A549 (cell line): ENCODE data around the gene CAT.

Source experiments
- CHD4 ChIP-seq: fragments of 200-600 bp; sonication (generic); IDR thresholded peaks from 2 replicates; pipeline ENCODE4 v1.6.1; 2016; ENCODE audit warnings: antibody characterized with exemption, mild to moderate bottlenecking, borderline replicate concordance
- EP300 ChIP-seq, 2 experiments: fragments of >200 bp; sonication (Bioruptor Twin); formaldehyde crosslinking; IDR thresholded peaks; 2 replicates in 1 of 2; 3 replicates in 1 of 2; pipeline ENCODE4 v1.6.1; 2016 to 2017
- JUN ChIP-seq, 2 experiments: fragments of >200 bp; sonication (Bioruptor Twin); formaldehyde crosslinking; IDR thresholded peaks; 2 replicates in 1 of 2; 3 replicates in 1 of 2; pipeline ENCODE4 v1.6.1; 2016 to 2017
- MAFK ChIP-seq: fragments of 450-650 bp; IDR thresholded peaks from 2 replicates; pipeline ENCODE4 v1.6.1; 2014; ENCODE audit not compliant: partially characterized antibody
- NPAS2 ChIP-seq: fragments of 250-450 bp; sonication (Bioruptor Pico); IDR thresholded peaks from 2 replicates; pipeline ENCODE4 v1.8.0; 2022; ENCODE audit warnings: mild to moderate bottlenecking, moderate library complexity, borderline replicate concordance
- POLR2A ChIP-seq: IDR thresholded peaks from 2 replicates; pipeline ENCODE4 v1.6.1; 2012; ENCODE audit warnings: mild to moderate bottlenecking, low read length
- RAD21 ChIP-seq, 2 experiments: fragments of >200 bp in 1 of 2; sonication (Bioruptor Twin) in 1 of 2; formaldehyde crosslinking in 1 of 2; IDR thresholded peaks in 1 of 2; conservative IDR thresholded peaks in 1 of 2; 2 replicates in 1 of 2; 3 replicates in 1 of 2; pipeline ENCODE4 v1.6.1; 2012 to 2018; ENCODE audit warnings: inconsistent platforms in 1 of 2
- RCOR1 ChIP-seq: fragments of 150-350 bp; IDR thresholded peaks from 2 replicates; pipeline ENCODE4 v1.6.1; 2014; ENCODE audit warnings: antibody characterized with exemption, low read length, low read depth
- REST ChIP-seq: fragments of 200-600 bp; sonication (generic); IDR thresholded peaks from 2 replicates; pipeline ENCODE4 v1.6.1; 2016; ENCODE audit warnings: antibody characterized with exemption, mild to moderate bottlenecking, moderate library complexity
- RNF2 ChIP-seq: fragments of 200-600 bp; sonication (generic); IDR thresholded peaks from 2 replicates; pipeline ENCODE4 v1.6.1; 2016; ENCODE audit warnings: low read depth, mild to moderate bottlenecking, antibody characterized with exemption, moderate library complexity, borderline replicate concordance
- ZC3H11A ChIP-seq: fragments of 450-650 bp; IDR thresholded peaks from 2 replicates; pipeline ENCODE4 v1.6.1; 2014; ENCODE audit warnings: antibody characterized with exemption, mild to moderate bottlenecking
- TF ChIP-seq, protein P1 (sequence below): fragments of >200 bp; sonication (Bioruptor Twin); formaldehyde crosslinking; IDR thresholded peaks from 3 replicates; pipeline ENCODE4 v1.5.1; 2016
- TF ChIP-seq, protein P2 (sequence below): IDR thresholded peaks from 2 replicates; pipeline ENCODE4 v1.6.1; 2012

DNA sequence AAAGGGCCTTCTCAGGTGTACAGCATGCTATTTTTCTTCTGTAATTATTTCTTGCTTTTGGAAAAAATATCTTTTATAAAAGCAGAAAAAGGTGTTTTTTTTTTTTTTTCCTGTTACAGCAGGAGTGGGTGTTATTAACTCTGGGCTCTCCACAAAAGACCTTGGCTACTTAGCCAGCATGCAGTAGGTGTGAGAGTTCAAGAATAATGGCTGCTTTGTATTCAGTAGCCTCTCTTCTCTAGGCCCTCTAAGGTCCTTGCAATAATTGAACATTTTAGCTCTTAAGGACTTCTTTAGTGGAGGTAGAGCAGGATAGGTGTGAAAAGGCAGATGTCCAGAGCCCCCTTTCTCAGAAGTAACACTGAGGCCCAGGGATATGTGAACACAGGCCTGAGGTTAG, 71.5 kb downstream of the CAT start:
- TF ChIP-seq, protein P1, sequence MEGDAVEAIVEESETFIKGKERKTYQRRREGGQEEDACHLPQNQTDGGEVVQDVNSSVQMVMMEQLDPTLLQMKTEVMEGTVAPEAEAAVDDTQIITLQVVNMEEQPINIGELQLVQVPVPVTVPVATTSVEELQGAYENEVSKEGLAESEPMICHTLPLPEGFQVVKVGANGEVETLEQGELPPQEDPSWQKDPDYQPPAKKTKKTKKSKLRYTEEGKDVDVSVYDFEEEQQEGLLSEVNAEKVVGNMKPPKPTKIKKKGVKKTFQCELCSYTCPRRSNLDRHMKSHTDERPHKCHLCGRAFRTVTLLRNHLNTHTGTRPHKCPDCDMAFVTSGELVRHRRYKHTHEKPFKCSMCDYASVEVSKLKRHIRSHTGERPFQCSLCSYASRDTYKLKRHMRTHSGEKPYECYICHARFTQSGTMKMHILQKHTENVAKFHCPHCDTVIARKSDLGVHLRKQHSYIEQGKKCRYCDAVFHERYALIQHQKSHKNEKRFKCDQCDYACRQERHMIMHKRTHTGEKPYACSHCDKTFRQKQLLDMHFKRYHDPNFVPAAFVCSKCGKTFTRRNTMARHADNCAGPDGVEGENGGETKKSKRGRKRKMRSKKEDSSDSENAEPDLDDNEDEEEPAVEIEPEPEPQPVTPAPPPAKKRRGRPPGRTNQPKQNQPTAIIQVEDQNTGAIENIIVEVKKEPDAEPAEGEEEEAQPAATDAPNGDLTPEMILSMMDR: no peak
- TF ChIP-seq CHD4 (no peak), REST (no peak), NPAS2 (CRISPR knock-in tag) (no peak), JUN (IDR thresholded peaks at IDR 0.05) (no peak), RNF2 (no peak), EP300 (IDR thresholded peaks at IDR 0.05) (no peak), MAFK (no peak), RCOR1 (no peak), ZC3H11A (no peak), POLR2A (no peak), RAD21 (conservative IDR thresholded peaks at IDR 0.05 in 1 of 2, IDR thresholded peaks at IDR 0.05 in 1 of 2) (no peak)
- TF ChIP-seq, protein P2, sequence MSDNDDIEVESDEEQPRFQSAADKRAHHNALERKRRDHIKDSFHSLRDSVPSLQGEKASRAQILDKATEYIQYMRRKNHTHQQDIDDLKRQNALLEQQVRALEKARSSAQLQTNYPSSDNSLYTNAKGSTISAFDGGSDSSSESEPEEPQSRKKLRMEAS: no peak
